GM23338 (cell line): ENCODE data around the gene CWC27. TPM values are rescaled to one million over a fixed set of nuclear protein-coding genes. Genes with fewer than 3 reads are reported as not detected.

ENCODE experiments used
- ATAC-seq: fragments of 200-7000 bp; cut with Tn5 transposase; 3 replicates; pipeline ENCODE4 v1.9.1; 2020
- DNase-seq: peaks from one replicate; pipeline ENCODE4 v3.0.0-alpha.2; 2015; ENCODE audit warnings: low spot score
- H2AFZ ChIP-seq: fragments of 200-600 bp; sonication (generic); 2 replicates; pipeline ENCODE4 v1.8.0; 2016; ENCODE audit warnings: antibody characterized with exemption, mild to moderate bottlenecking, moderate library complexity
- H3F3A ChIP-seq: fragments of 200-600 bp; sonication (generic); replicated peaks from 2 replicates; pipeline ENCODE4 v1.8.0; 2017; ENCODE audit warnings: antibody characterized with exemption, mixed run types, low read depth
- H3K27ac ChIP-seq: fragments of 200-600 bp; sonication (generic); 2 replicates; pipeline ENCODE4 v1.6.1; 2016; ENCODE audit warnings: low read depth
- H3K27me3 ChIP-seq: fragments of 200-600 bp; sonication (generic); 2 replicates; pipeline ENCODE4 v1.8.0; 2016; ENCODE audit warnings: mild to moderate bottlenecking, mixed run types, moderate library complexity; ENCODE audit not compliant: insufficient read depth
- H3K36me3 ChIP-seq: fragments of 200-600 bp; sonication (generic); 2 replicates; pipeline ENCODE4 v1.8.0; 2016; ENCODE audit warnings: mild to moderate bottlenecking; ENCODE audit not compliant: insufficient read depth
- H3K4me1 ChIP-seq: fragments of 200-600 bp; sonication (generic); 2 replicates; pipeline ENCODE4 v1.8.0; 2016; ENCODE audit warnings: mild to moderate bottlenecking, moderate library complexity; ENCODE audit not compliant: insufficient read depth
- H3K4me2 ChIP-seq: fragments of 200-600 bp; sonication (generic); 2 replicates; pipeline ENCODE4 v1.7.1; 2017; ENCODE audit warnings: mixed run types
- H3K4me3 ChIP-seq: fragments of 200-600 bp; sonication (generic); 2 replicates; pipeline ENCODE4 v1.6.1; 2016; ENCODE audit warnings: mixed run types
- H3K79me2 ChIP-seq: fragments of 200-600 bp; sonication (generic); replicated peaks from 2 replicates; pipeline ENCODE4 v1.8.0; 2017; ENCODE audit warnings: mild to moderate bottlenecking; ENCODE audit not compliant: insufficient read depth
- H3K9me2 ChIP-seq: fragments of 200-600 bp; sonication (generic); 2 replicates; pipeline ENCODE4 v1.8.0; 2017; ENCODE audit not compliant: insufficient read depth
- H4K20me1 ChIP-seq: fragments of 200-600 bp; sonication (generic); replicated peaks from 2 replicates; pipeline ENCODE4 v1.8.0; 2017; ENCODE audit warnings: mild to moderate bottlenecking; ENCODE audit not compliant: insufficient read depth
- H3K27ac Mint-ChIP-seq: 2 replicates; pipeline ENCODE4 v1.8.0; 2020; ENCODE audit warnings: inconsistent platforms, mild to moderate bottlenecking, moderate library complexity, mixed read lengths
- H3K27me3 Mint-ChIP-seq: 3 replicates; pipeline ENCODE4 v1.8.0; 2022; ENCODE audit warnings: low read depth, mild to moderate bottlenecking, moderate library complexity, mixed read lengths, inconsistent platforms; ENCODE audit not compliant: insufficient read depth, poor library complexity
- H3K36me3 Mint-ChIP-seq: 3 replicates; pipeline ENCODE4 v1.8.0; 2021; ENCODE audit warnings: low read depth, mild to moderate bottlenecking, inconsistent platforms, moderate library complexity, mixed read lengths
- H3K4me1 Mint-ChIP-seq: 3 replicates; pipeline ENCODE4 v1.8.0; 2020; ENCODE audit warnings: mild to moderate bottlenecking, inconsistent platforms, mixed read lengths
- H3K4me3 Mint-ChIP-seq: 3 replicates; pipeline ENCODE4 v1.8.0; 2021; ENCODE audit warnings: moderate library complexity, mild to moderate bottlenecking, inconsistent platforms, mixed read lengths
- H3K9me3 Mint-ChIP-seq: 3 replicates; pipeline ENCODE4 v1.8.0; 2020; ENCODE audit warnings: moderate library complexity, mild to moderate bottlenecking, inconsistent platforms, mixed read lengths
- ETS1 ChIP-seq: IDR thresholded peaks from 2 replicates; pipeline ENCODE4 v1.6.1; 2016; ENCODE audit warnings: antibody characterized with exemption
- EZH2phosphoT487 ChIP-seq: fragments of 200-600 bp; sonication (generic); IDR thresholded peaks from one replicate; pipeline ENCODE4 v1.8.1; 2018; ENCODE audit warnings: antibody characterized with exemption; ENCODE audit not compliant: unreplicated experiment
- JUNB ChIP-seq: IDR thresholded peaks from one replicate; pipeline ENCODE4 v1.6.1; 2016; ENCODE audit warnings: antibody characterized with exemption; ENCODE audit not compliant: unreplicated experiment
- NANOG ChIP-seq: IDR thresholded peaks from 2 replicates; pipeline ENCODE4 v1.6.1; 2016; ENCODE audit warnings: antibody characterized with exemption, borderline replicate concordance
- POLR2AphosphoS5 ChIP-seq: IDR thresholded peaks from 2 replicates; pipeline ENCODE4 v1.6.1; 2016; ENCODE audit warnings: antibody characterized with exemption, low read depth
- REST ChIP-seq: IDR thresholded peaks from one replicate; pipeline ENCODE4 v1.6.1; 2018; ENCODE audit warnings: antibody characterized with exemption; ENCODE audit not compliant: unreplicated experiment
- STAT1 ChIP-seq: IDR thresholded peaks from one replicate; pipeline ENCODE4 v1.6.1; 2016; ENCODE audit warnings: antibody characterized with exemption; ENCODE audit not compliant: unreplicated experiment
- ZNF114 ChIP-seq: fragments of 250-450 bp; sonication (Bioruptor Pico); IDR thresholded peaks from 2 replicates; pipeline ENCODE4 v1.5.0; 2020; ENCODE audit warnings: mild to moderate bottlenecking, moderate library complexity
- ZNF331 ChIP-seq: fragments of 250-450 bp; sonication (Bioruptor Pico); IDR thresholded peaks from 2 replicates; pipeline ENCODE4 v1.5.0; 2020; ENCODE audit warnings: low read depth, mild to moderate bottlenecking, moderate library complexity
- ZNF462 ChIP-seq: fragments of 250-450 bp; sonication (Bioruptor Pico); IDR thresholded peaks from 2 replicates; pipeline ENCODE4 v1.5.0; 2020; ENCODE audit warnings: mild to moderate bottlenecking, moderate library complexity
- polyA plus RNA-seq: library from polyadenylated mRNA; unstranded; fragments of >200 nt; fragmentation: Nextera tagmentation; extraction: Ambion mirVana; gene quantifications from 2 replicates; pipeline ENCODE4 v1.2.1, GENCODE V29; 2016
- total RNA-seq: library from RNA; depleted of rRNA; stranded (reverse); fragments of >200 nt; shearing (Covaris generic); gene quantifications from 2 replicates; pipeline ENCODE4 v1.2.3, GENCODE V29; 2014

Gene CWC27
- total and polyA plus RNA-seq, 2 experiments from 2014 or later = 27.7 to 115 TPM

GRCh38 chr5:64763948-64764503, 4.7 kb upstream of the CWC27 start:
- H3K27ac Mint-ChIP-seq = no peak overlapping the region; the same call in 1 of the 2 replicates
- H3K9me3 Mint-ChIP-seq = no peaks in the 10 kb centered on the region
- H3K4me1 ChIP-seq = peaks cover 14% of the 10 kb centered on the region
- H4K20me1 ChIP-seq = peaks cover 7% of the 10 kb centered on the region; the same call in 1 of the 2 replicates
- H3K27me3 Mint-ChIP-seq = no peaks in the 10 kb centered on the region
- no peak overlapping the region for H2AFZ ChIP-seq
- no peak for DNase-seq
- no peak overlapping the region for H3K4me3 ChIP-seq
- no peaks in the 10 kb centered on the region for H3K9me2 ChIP-seq
- no peak overlapping the region for H3K27ac ChIP-seq
- no peak overlapping the region for H3K4me3 Mint-ChIP-seq
- ATAC-seq = no peak
- no peaks in the 10 kb centered on the region for H3K27me3 ChIP-seq
- H3K79me2 ChIP-seq = peaks cover 93% of the 10 kb centered on the region
- H3K36me3 Mint-ChIP-seq = peaks cover 23% of the 10 kb centered on the region
- no peaks in the 10 kb centered on the region for H3F3A ChIP-seq
- TF ChIP-seq ZNF114 (no peak), NANOG (no peak), EZH2phosphoT487 (no peak), JUNB (no peak)
- no peaks in the 10 kb centered on the region; the same call in none of the 2 replicates for H3K36me3 ChIP-seq
- H3K4me2 ChIP-seq = no peak overlapping the region
- peaks cover 34% of the 10 kb centered on the region for H3K4me1 Mint-ChIP-seq

DNA sequence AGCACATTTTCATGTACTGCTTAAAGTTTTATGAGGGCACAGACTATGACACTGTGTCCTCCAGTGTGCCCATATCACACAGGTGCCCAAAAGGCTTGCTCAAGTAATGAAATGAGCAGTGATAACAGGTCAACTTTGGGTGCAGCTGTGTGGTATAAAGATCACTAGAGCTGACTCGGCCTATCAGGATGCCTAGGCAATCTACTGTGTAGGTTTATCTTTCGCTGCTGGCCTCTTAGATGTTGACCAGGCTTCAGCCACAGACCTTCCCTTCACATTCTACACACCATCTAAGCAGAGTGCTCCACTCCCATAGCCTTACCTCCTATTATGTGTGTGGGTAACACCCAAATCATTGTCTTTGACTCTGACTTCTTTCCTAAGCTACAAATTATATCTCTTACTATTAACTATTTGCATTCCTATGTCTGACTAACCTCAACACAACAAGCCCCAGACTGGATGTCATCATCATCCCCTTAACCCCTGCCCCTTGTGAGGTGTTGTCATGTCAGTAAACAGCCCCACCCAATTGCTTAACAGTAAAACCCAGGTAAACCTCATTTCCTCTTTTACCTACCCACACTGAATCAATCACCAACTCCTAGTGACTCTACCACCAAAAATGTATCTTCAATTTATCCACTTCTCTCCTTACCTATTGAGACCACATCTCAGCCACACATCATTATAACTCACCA, 2.8 kb upstream of the CWC27 start:
- Mint-ChIP-seq H3K36me3 (peaks cover 23% of the 10 kb centered on the region), H3K4me1 (peaks cover 24% of the 10 kb centered on the region), H3K27me3 (no peaks in the 10 kb centered on the region), H3K27ac (no peak overlapping the region), H3K4me3 (no peak overlapping the region), H3K9me3 (no peaks in the 10 kb centered on the region)
- DNase-seq (no peak), ATAC-seq (no peak)
- Histone ChIP-seq H2AFZ (no peak overlapping the region), H3K27ac (no peak overlapping the region), H4K20me1 (no peaks in the 10 kb centered on the region; the same call in 1 of the 2 replicates), H3F3A (no peaks in the 10 kb centered on the region), H3K4me3 (no peak overlapping the region), H3K4me1 (peaks cover 11% of the 10 kb centered on the region), H3K79me2 (peaks cover 93% of the 10 kb centered on the region), H3K36me3 (no peaks in the 10 kb centered on the region; the same call in none of the 2 replicates), H3K27me3 (no peaks in the 10 kb centered on the region), H3K4me2 (no peak overlapping the region), H3K9me2 (no peaks in the 10 kb centered on the region)
- TF ChIP-seq JUNB (no peak), ZNF331 (no peak), ETS1 (no peak), STAT1 (no peak), EZH2phosphoT487 (no peak), ZNF462 (CRISPR knock-in tag) (no peak), REST (no peak), POLR2AphosphoS5 (no peak), NANOG (no peak), ZNF114 (no peak)
